DMS114 treated with DMSO at 0.1 percent for 48 hours (cell line): ENCODE results near the gene VPS29.
"Not testable (repeated sequence)": the region's sequence is repeated elsewhere in the genome, so short reads cannot be mapped to it uniquely, and the experiment has no call there.

Experiments used
- DNase-seq: peaks from one replicate; lab custom pipeline; 2025; ENCODE audit not compliant: unreplicated experiment; lab: John Stamatoyannopoulos, UW

Gene VPS29

DNA sequence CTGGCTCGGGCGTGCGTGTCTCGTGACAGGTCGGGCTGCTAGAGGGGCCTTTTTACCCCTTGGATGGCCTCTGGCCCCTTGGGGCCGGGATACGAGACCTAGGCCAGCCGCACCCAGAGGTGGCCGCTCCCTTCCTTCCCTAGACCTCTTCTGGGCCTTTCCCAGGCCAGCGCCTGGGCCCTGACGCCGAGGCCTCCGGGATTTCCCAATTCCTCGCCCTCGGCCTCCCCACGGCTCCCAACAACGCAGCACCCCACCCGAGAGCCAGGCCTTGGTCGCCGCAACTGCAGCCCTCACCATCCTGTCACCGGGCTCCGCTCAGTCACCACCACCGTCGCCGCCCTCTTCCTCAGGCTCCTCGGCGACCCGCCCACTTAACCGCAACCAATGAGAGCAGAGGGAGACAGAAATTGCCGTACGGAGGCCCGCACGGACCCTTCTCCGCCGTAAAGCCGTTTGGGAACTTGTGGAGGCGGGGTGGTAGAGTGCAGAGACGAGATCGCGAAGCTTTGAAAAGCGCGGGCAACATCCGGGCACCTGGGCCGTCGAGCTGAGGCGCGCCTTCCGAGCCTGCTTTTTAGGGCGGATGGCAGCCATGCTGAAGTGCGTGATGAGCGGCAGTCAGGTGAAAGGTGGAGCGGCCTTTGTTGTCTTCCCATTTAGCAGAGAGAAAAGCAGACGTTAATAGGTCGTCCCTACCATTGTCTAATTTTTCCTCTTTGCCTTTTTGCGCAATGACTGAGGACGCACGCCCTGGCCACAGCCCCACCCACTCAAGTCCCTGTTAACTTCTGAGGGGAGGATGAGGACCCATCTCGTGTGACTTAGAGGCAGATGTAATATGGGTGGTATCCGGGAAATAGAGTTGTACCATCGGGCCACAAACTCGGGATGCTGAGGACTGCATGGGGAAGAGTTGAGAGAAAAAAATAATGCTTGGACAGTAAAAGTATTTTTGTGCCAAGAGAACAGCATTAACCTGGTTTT is at the start of gene VPS29, which contains the start of gene RAD9B:
Gene VPS29, minus strand, starts transcription at position 360 of the 987 bp plus-strand sequence. Its CDS starts 60 bp downstream, at position 300.
Gene RAD9B, plus strand, starts transcription at position 580 of the 987 bp plus-strand sequence. Its CDS starts 7 bp downstream, at position 587.
- DNase-seq, result peak; percentile 99

DNA sequence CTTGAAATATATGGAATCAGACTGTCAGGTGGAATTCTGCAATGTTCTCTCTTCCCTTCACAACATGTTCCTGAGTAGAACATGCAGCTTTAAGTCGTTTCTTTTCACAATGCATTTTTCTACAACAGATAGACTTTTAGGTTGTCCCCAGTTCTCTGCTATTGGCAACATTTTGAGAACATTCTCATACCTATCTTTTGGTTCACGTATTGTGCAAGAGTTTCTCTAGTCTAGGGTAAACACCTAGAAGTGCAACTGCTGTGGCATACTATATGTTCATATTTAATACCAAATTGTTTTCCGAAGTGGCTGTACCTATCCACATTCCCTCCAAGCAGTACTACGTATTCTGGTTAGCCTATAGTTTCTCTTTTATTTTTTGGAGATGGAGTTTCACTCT is 49.1 kb upstream of the VPS29 start:
- no peak for DNase-seq

DNA sequence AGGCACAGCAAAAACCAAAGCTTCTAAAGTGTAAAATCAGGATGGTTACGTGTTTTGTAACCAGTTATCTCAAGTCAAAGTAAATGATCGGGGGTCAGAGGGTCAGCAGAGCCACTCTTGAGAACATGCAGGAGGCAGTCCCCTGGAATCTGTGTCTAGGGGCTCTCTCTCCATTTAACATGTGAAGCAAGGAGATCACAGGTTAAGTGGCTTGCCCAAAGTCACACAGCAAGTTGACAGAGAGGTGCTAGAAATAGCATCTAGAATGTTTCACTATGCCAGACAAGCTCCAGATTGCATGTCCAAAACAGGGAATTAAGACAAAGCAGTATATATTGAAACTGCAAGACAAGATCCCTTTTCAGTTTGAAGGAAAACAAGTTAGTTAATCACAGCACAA is 47.8 kb upstream of the VPS29 start:
- DNase-seq, result no peak

DNA sequence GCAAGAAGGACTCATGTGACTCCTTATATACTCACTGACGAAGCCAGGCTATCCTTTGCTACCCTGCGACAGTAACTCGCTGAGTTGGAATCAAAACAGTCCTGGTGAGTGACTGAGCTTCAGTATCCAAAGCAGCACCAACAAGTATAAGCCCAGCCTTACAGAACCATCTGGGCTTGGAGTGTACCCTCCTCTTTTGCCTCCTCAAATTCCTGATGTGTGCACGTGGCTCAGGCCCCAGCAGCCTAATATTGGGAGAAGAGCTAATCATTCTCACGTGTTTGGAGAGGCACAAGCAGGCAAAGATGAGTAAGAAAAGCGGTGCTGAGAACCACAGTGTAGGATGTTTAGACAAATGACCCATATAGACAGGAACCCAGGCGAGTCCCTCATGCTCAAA is 46.8 kb upstream of the VPS29 start:
- no peak for DNase-seq

DNA sequence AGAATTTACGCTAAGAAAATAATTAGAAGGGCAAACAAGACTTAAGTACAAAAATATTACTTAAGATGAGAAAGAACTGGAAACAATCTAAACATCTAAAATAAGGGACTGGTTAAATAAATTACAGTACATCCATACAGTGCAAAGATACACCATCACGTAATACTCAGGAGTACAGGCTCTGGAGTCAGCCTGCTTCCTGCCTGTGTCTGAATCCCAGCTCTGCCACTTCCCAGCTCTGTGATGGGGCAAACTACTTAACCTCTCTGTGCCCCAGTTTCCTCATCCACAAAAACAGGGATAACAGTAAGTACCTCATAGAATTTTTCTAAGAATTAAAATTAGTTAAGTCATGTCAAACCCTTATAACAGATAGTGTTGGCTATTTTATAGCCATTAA is 45.2 kb upstream of the VPS29 start:
- DNase-seq, result no peak

DNA sequence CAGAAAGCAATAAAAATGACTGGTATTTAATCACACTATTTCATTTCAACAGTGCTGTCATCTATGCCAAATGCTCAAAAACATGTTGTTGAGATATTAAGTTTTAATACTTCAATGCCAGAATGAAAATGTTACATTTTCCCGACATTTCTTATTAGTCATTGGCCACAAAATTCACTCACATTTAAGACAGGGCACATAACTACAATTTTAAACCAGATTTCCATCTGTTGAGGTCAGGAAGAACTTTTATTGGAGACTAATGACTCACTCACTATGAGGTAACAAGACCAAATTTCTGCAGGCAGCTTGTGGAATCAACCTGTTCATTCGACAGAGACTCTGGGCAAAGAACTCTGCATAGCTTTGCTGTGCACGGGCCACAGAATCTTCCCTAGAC is 44.4 kb upstream of the VPS29 start:
- no peak for DNase-seq

DNA sequence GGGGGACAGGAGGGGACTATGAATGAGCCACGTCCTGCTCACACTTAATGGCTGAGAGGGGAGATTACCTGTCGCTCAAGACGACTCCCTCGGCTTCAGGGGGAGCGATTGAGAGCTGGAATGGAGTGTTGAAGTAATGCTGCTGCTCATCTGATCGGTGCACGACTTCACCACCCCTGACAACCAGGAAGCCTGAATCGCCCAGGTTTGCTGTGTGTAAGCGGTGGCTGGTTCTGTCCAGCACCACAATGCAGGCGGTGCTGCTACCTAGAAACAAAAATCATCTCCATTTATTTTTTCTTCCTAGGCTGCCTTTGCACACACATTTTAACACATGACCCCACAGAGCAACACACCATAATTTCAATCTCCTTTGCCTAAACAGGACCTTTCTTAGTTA is 43.9 kb upstream of the VPS29 start:
- DNase-seq, result no peak

DNA sequence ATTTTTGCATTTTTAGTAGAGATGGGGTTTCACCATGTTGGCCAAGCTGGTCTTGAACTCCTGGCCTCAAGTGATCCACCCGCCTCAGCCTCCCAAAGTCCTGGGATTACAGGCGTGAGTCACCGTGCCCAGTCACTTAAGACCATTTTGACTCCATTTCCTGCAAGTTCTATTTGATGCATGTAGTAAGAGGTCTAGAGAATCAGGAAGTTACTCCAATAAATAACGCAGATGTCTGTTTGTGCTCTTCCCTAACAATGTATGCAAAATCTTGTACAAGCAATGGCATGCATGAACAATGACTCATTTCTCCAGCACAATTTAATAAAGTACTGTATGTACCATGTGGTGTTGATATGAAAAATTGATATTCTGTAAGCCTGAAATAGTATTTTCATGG is 43.3 kb upstream of the VPS29 start:
- not testable (repeated sequence) for DNase-seq

DNA sequence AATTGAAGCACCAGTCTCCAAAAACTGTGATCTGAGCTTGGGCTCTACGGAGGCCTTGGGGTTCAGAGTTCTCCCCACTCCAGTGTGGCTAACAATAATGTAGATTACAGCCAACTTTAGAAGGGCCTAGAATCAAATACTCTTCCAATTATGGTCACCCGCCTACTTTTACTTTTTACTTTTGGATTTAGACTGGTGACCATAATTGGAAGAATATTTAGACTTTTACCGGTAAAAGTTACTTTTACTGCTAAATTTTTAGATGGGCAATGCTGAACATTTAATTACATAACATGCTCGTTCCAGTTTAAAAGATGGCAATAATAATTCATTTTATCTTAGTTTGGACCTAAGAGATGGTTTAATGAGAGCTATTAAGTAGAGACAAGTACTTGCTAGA is 42.1 kb upstream of the VPS29 start:
- DNase-seq, result no peak

DNA sequence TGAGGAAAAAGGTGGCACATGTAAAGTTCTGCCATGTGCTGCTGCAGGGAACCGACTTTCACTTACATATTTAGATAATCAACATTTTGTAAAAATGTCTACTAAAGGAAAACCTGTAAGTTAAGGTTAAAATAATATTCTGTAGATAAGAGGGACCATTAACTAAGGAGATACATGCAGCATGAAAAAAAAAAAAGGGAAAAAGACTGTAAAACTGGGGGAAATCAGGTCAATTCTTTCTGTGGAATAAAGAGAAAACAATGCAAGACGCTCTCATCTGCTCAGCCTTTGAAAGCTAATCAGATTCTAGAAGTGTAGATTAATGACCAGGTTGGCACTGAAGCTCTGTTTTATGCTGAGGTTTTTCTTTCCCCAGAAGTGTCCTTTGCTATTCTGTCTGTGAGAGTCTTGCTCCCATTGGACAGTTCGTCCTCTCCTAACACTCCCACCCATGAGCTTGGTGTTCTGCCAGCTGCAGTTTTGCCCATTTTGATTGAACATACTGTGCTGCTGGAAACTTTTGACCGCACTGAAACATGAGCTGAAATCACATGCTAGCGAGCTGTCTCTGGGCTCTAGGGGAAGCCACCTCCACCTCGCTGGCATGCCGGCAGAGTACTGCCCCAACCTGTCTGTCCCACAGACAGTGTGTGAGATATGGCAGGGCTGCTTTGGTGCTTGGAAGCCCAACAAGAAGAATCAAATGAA is 41.5 kb upstream of the VPS29 start:
- no peak for DNase-seq

DNA sequence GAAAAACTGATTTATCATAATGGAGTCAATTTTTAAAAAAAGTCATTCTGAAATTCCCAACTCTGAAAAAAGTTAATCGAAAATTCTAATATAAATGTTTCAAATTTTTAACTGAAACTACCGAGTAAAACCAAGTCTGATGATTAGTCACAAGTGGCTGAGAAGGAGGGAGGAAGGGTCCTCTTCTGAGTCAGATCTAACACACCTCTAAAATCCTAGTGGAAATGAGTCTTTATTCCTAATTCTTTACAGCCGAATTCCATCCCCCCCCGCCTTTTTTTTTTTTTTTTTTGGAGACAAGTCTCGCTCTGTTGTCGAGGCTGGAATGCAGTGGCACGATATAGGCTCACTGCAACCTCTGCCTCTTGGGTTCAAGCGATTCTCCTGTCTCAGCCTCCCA is 38.1 kb upstream of the VPS29 start:
- no peak for DNase-seq

DNA sequence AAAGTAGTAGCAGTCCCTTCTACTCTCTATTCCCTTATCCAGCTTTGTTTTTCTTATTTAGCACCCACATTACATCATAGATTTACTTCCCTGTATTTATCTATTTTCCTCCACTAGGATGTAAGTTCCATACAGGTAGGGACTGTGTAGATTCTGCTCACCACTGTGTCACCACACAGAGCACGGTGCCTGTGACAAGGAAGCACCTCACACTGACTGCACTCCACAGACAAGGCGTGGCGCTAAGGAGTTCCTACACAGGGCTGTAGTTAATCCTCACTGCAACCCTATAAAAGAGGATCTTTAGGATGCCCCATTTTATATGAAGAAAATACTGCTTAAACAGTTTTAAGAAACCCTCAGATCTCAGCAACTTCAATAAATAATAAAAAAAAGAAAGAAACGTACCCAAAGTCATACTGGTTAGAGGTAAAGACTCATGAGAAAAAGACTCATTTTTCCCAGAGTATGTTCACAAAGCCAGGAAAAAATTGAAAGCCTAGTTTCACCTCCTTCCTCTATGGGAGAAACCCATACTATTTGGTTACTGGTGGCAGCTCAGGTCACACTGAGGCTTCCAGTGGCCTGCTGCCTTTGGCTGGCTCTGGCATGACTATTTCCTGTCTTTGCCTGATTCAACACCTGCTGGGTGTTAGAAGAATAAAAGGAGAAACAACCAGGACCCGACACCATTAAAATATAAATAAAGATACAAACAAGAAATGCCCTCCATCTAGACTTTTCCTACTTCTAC is 37.1 kb upstream of the VPS29 start:
- no peak for DNase-seq

DNA sequence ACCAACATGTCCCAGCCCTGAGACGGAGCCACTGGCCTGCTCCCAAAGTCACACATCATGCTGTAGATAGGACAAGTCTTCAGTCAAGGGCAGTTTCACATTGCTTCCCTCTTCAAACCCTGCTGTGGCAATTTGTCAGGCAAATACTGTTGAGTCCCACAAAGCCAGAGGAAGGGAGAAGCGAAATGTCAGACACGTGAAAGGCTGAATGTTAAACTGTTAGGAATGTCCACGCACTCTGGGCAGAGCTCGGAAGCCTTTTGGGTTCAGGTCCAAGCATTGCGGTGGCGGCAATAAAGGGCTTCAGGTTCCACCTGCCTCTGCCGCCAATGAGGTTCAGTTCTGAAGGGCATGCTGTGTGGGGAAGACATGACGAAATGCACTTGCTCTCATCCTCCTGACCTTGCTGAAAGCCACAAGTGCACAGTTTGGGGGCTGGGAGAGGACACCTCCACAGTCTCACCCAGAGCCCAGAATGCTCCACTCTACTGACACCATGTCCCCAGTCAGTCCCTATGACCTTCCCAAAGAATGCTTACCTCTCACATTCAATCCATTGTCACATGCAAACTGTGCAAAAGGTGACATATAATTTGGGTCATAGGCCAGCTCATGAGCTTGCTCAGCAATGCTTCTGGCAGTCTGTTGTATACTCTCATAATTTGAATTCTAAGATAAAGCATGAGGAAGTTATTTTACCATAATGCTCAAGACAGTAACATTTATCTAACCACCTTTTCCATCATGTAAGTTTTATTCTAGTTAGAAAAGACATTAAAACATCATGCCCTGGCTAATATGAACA is 35.9 kb upstream of the VPS29 start:
- DNase-seq, result no peak

DNA sequence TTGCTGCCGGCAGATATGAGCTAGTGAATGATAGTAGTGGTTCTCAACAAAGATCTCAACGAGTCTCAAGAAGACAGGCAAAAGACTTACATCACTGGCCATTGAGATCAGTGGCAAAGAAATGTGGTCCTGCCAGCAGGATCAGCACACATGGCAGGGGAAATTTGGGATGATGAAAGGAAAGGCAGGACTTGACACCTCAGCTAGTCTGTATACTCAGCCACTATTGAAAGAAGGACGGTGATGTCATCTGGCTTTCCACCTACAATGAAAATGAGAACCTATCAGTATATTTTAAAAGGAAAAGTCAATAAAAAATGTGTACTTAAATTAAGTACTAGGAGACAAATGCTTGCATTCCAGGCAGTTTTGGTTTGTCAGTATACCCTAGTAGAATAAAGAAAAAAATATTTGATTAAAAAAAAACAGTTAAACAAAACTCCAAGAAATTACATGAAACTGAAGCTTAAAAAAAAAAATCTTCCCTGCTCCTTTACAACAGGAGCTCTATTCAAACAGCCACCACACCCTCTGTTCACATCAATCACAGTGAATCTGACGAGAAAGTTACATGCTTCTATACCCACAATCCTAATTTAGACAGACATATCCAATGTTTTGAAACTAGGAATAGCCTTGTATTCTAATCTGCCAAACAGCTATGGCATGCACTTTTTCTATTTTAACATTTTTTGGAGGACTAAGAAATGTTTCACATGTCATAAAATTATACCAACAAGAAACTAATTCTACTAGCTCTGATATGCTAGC is 35.1 kb upstream of the VPS29 start:
- no peak for DNase-seq

DNA sequence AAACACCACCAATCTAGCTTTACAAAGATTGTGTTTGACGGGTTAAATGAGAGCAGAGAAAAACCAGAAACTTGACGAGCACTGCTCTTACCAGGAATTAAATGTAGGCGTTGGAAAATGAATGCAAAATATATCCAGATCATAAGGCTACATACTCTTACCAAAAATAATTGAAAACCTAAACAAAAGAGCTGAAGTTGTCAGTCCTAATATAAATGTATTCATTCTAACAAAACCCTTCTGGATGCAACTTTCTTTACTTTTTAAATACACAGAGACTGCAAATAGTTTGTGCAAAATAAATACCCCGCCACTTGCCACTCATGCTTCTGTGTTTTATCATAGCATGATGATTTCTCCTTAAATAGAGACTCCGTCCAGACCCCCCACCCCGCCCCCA is 32.9 kb upstream of the VPS29 start:
- DNase-seq, result no peak

DNA sequence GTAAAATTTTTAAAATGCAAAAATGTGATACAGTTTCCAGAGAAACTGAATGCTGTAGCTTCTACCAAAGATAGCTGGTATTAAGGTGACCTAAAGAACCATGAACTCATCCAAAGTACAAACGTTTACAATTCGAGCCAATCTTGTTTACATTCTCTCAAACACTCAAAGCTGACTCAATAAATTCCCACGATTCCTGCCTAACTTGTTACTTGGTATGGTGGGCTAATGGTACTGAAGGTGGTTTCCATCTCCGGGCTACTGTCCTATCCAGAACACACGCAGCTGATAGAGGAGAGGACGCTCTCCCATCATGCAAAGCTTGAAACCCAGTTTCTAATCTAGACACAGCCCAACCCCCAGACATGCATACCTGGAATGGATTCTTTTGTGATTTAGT is 31.7 kb upstream of the VPS29 start:
- no peak for DNase-seq

DNA sequence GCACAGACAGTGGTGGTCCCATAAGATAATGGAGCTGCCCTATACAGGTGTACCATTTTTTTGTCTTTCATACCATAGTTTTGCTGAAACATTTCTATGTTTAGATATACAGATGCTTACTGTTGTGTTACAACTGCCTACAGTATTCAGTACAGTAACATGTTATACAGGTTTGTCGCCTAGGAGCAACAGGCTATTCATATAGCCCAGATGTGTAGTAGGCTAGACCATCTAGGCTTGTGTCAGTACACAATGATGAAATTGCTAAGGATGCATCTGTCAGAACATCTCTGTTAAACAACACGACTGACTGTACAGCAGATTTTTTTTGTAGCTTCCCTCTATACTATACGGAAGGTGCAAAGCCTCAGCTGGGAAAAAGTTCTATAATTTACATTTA is 30.7 kb upstream of the VPS29 start:
- DNase-seq, result no peak

DNA sequence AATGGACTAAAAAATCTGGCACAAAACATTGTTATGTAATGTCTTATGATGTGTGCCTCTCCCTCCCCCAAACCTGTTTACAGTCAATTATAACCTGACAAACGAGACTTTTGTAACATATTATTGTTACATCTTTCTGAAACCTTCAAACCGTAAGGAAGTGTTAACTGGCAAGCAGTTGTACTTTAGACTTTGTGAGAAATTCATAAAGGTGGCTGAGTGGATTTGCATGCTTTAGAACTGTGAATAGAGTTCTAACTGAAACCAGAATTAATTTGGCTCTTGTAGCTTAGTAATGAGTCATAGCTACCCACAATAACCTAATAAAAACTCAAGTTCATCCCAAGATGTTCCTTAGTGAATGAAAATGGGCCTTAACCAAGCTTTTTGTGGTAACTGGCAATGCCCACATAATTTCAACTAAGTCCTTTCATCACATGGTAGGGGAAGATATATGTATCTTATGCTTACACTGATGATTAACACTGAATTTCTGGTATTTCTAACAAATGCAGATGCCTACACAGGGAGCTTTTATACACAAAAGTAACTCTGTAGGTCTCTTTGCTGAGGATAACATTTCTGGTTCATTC is 29.9 kb upstream of the VPS29 start:
- no peak for DNase-seq

DNA sequence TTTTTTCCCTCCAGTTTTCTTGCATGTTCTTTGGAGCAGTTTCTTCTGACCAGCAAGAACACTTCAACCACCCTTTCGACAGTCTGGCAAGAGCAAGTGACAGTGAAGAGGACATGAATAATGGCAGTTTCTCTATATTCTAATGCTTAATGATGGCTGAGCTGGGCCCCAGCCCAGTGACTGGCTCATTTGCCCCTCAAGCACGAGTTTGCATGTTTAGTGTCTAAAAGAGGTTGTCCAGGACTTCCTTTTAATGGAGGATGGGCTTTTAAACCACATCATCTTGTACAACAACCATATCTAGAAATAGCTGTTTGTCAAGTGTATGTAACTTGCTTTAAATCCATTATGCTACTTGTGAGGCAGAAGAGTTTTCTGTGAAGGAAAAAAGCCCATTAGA is 28.6 kb upstream of the VPS29 start:
- no peak for DNase-seq
